ENCODE results near the gene DNAJB8. TPM values are rescaled to one million over a fixed set of nuclear protein-coding genes. Genes with fewer than 3 reads are reported as not detected.

The DNAJB8 gene
- total and polyA plus RNA-seq, 4 donors, result not detected

DNA sequence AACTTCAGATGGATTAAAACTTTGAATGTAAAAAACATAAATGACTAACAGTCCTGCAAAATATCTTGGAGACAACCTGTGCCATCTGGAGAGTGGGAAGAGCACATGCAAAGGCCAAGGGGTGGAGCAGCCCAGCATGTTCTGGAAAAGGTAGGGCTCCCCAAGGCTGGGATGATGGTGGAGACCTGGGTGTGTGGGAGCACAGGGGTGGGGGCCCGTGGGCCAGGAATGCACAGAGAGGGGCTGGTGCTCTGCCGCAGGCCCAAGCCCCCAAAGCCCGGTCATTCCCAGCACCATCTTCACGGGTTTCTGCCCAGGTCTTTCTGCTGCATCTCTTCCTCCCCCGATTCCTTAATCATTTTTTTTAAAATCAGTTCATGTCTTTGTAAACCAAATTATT, 36.0 kb upstream of the DNAJB8 start:
- no peak overlapping the region for H3K27ac ChIP-seq (ENCODE audit: low read depth in 1 of 2, low read length in 1 of 2)
- H3K4me1 ChIP-seq (ENCODE audit: control insufficient read depth in 5 of 5, insufficient read depth in 5 of 5, low read length in 5 of 5), result peaks cover 0 to 3% (median 0%) of the 10 kb centered on the region in 5 donors
- ATAC-seq (ENCODE audit: insufficient read depth, low FRiP score) (no peak), DNase-seq (no peak)
- no peaks in the 10 kb centered on the region for H3K36me3 ChIP-seq (ENCODE audit: control insufficient read depth in 4 of 4, insufficient read depth in 4 of 4, low read length in 4 of 4)
- H3K27me3 ChIP-seq (ENCODE audit: control insufficient read depth in 3 of 3, insufficient read depth in 3 of 3, low read length in 2 of 3), result peaks cover 0 to 29% (median 27%) of the 10 kb centered on the region in 3 donors
- WGBS, 2 donors, result 91 to 95% methylated on average over 5 of the region's 5 CpGs
- peaks cover 0 to 7% (median 0%) of the 10 kb centered on the region in 4 donors for H3K9me3 ChIP-seq (ENCODE audit: control insufficient read depth in 4 of 4, insufficient read depth in 3 of 4, low read length in 3 of 4)
- no peak overlapping the region for H3K9ac ChIP-seq (ENCODE audit: insufficient read depth in 1 of 2, low read length in 2 of 2)
- H3K4me3 ChIP-seq, result no peak overlapping the region
- TF ChIP-seq, protein P1, sequence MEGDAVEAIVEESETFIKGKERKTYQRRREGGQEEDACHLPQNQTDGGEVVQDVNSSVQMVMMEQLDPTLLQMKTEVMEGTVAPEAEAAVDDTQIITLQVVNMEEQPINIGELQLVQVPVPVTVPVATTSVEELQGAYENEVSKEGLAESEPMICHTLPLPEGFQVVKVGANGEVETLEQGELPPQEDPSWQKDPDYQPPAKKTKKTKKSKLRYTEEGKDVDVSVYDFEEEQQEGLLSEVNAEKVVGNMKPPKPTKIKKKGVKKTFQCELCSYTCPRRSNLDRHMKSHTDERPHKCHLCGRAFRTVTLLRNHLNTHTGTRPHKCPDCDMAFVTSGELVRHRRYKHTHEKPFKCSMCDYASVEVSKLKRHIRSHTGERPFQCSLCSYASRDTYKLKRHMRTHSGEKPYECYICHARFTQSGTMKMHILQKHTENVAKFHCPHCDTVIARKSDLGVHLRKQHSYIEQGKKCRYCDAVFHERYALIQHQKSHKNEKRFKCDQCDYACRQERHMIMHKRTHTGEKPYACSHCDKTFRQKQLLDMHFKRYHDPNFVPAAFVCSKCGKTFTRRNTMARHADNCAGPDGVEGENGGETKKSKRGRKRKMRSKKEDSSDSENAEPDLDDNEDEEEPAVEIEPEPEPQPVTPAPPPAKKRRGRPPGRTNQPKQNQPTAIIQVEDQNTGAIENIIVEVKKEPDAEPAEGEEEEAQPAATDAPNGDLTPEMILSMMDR (IDR thresholded peaks at IDR 0.05; ENCODE audit: control extremely low read depth, extremely low read depth), result no peak

DNA sequence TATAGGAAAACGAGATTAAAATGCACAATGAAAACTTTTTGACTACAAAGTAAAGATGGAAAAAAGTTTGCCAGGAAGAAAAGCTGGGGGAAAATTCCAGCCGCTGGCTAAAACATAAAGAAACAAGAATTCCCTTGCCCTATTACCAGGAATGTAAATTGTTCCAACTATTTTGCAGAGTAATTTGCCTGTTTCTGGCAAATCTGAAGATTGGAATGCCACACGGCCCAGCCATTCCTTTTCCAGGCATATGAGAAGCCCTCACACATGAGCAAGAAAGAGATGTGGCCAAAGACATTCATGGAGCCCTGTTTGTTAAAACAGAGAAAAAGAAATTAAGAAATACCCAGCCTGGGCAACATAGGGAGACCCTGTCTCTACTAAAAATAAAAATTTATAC, 34.7 kb upstream of the DNAJB8 start:
- Histone ChIP-seq H3K4me3 (no peak overlapping the region), H3K36me3 (ENCODE audit: control insufficient read depth in 4 of 4, insufficient read depth in 4 of 4, low read length in 4 of 4) (no peaks in the 10 kb centered on the region), H3K27ac (ENCODE audit: low read depth in 1 of 2, low read length in 1 of 2) (no peak overlapping the region), H3K9me3 (ENCODE audit: control insufficient read depth in 4 of 4, insufficient read depth in 3 of 4, low read length in 3 of 4) (peaks cover 0 to 10% (median 0%) of the 10 kb centered on the region in 4 donors), H3K4me1 (ENCODE audit: control insufficient read depth in 5 of 5, insufficient read depth in 5 of 5, low read length in 5 of 5) (peaks cover 0 to 13% (median 10%) of the 10 kb centered on the region in 5 donors), H3K9ac (ENCODE audit: insufficient read depth in 1 of 2, low read length in 2 of 2) (no peak overlapping the region), H3K27me3 (ENCODE audit: control insufficient read depth in 3 of 3, insufficient read depth in 3 of 3, low read length in 2 of 3) (peaks cover 0 to 37% (median 35%) of the 10 kb centered on the region in 3 donors)
- DNase-seq (no peak), ATAC-seq (ENCODE audit: insufficient read depth, low FRiP score) (no peak)
- WGBS, 2 donors, result 76 to 88% methylated on average over 3 of the region's 3 CpGs
- TF ChIP-seq, protein P1 (IDR thresholded peaks at IDR 0.05; ENCODE audit: control extremely low read depth, extremely low read depth), result no peak

DNA sequence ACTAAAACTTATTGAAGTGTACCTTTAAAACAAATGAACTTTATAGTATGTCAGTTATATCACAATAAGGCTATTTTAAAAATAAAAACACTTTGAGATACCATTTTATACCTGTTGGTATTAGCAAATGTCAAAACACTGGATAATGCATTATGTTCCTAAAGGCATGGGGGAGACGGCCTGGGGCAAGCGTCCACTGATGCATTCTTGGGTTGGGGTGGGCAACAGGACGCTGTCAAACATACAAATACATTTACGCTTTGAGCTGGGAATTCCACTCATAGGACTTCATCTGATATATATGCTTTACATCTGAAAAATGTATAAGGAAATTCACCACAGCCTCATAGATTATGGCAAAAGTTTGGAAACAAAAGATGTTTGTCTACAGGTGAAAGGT, 33.9 kb upstream of the DNAJB8 start:
- DNase-seq, result no peak
- H3K27ac ChIP-seq (ENCODE audit: low read depth in 1 of 2, low read length in 1 of 2), result no peak overlapping the region
- WGBS, 2 donors, result 89 to 97% methylated on average over 4 of the region's 4 CpGs
- TF ChIP-seq, protein P1 (IDR thresholded peaks at IDR 0.05; ENCODE audit: control extremely low read depth, extremely low read depth), result no peak
- no peak overlapping the region for H3K9ac ChIP-seq (ENCODE audit: insufficient read depth in 1 of 2, low read length in 2 of 2)
- H3K27me3 ChIP-seq (ENCODE audit: control insufficient read depth in 3 of 3, insufficient read depth in 3 of 3, low read length in 2 of 3), result peaks cover 0 to 44% (median 41%) of the 10 kb centered on the region in 3 donors
- peaks cover 0 to 15% (median 12%) of the 10 kb centered on the region in 5 donors for H3K4me1 ChIP-seq (ENCODE audit: control insufficient read depth in 5 of 5, insufficient read depth in 5 of 5, low read length in 5 of 5)
- no peak for ATAC-seq (ENCODE audit: insufficient read depth, low FRiP score)
- no peak overlapping the region for H3K4me3 ChIP-seq
- no peaks in the 10 kb centered on the region for H3K36me3 ChIP-seq (ENCODE audit: control insufficient read depth in 4 of 4, insufficient read depth in 4 of 4, low read length in 4 of 4)
- peaks cover 0 to 9% (median 0%) of the 10 kb centered on the region in 4 donors for H3K9me3 ChIP-seq (ENCODE audit: control insufficient read depth in 4 of 4, insufficient read depth in 3 of 4, low read length in 3 of 4)

DNA sequence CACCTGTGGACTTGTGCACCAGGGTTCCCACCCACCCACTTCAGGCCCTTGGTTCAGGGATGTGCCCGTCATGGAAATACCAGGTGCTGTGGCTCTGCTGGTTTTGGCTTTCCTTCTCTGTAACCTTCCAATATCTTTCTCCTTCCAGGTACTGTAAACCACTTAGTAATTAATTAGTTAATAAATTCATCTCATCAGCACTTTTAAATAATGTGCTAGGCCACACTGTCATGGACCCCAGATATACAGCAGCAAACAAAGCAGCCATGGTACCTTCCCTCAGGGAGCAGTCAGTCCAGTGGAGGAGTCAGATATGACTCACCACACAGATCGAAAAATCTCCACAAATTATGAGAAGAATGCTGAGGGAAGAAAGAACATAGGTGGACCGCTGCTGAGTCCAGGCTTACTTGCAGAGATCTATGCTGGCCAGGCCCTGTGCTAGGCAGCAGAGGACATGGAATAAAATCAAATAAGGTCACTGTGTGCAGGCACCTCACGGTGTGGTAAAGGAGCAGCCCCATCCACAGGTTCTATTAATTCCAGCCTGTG, 33.1 kb upstream of the DNAJB8 start:
- H3K27ac ChIP-seq (ENCODE audit: low read depth in 1 of 2, low read length in 1 of 2), result no peak overlapping the region
- TF ChIP-seq, protein P1 (IDR thresholded peaks at IDR 0.05; ENCODE audit: control extremely low read depth, extremely low read depth), result no peak
- WGBS, 2 donors, result 92 to 98% methylated on average over 4 of the region's 4 CpGs
- H3K9me3 ChIP-seq (ENCODE audit: control insufficient read depth in 4 of 4, insufficient read depth in 3 of 4, low read length in 3 of 4), result peaks cover 0 to 9% (median 0%) of the 10 kb centered on the region in 4 donors
- DNase-seq, result no peak
- ATAC-seq (ENCODE audit: insufficient read depth, low FRiP score), result no peak
- peaks cover 0 to 51% (median 47%) of the 10 kb centered on the region in 3 donors for H3K27me3 ChIP-seq (ENCODE audit: control insufficient read depth in 3 of 3, insufficient read depth in 3 of 3, low read length in 2 of 3)
- H3K4me1 ChIP-seq (ENCODE audit: control insufficient read depth in 5 of 5, insufficient read depth in 5 of 5, low read length in 5 of 5), result peaks cover 0 to 18% (median 12%) of the 10 kb centered on the region in 5 donors
- H3K36me3 ChIP-seq (ENCODE audit: control insufficient read depth in 4 of 4, insufficient read depth in 4 of 4, low read length in 4 of 4), result no peaks in the 10 kb centered on the region
- H3K9ac ChIP-seq (ENCODE audit: insufficient read depth in 1 of 2, low read length in 2 of 2), result no peak overlapping the region
- no peak overlapping the region for H3K4me3 ChIP-seq
